HG02943 (cell line): Measurements from ENCODE around the gene AGAP1.

Experiments used
- ATAC-seq: cut with Tn5 transposase; IDR thresholded peaks from one replicate; pipeline ENCODE4 v1.9.1; 2021; ENCODE audit warnings: mild to moderate bottlenecking, low read depth, moderate library complexity; ENCODE audit not compliant: unreplicated experiment

The AGAP1 gene

GRCh38 chr2:235506997-235507615 is 13.3 kb downstream of the AGAP1 start:
- ATAC-seq: no peak

DNA sequence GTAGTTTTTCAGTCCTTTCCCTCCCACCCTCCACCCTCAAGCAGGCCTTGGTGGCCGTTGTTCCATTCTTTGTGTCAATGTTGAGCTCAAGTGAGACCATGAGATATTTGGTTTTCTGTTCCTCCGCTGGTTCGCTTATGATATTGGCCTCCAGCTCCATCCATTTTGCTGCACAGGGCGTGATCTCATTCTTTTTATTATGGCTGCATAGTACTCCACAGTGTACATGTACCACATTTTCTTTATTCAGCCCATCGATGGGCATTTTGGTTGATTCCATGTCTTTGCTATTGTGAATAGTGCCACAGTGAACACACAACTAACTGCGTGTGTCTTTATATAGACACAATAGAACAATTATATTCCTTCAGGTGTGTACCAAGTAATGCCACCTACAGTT is 14.1 kb downstream of the AGAP1 start:
- ATAC-seq: no peak

DNA sequence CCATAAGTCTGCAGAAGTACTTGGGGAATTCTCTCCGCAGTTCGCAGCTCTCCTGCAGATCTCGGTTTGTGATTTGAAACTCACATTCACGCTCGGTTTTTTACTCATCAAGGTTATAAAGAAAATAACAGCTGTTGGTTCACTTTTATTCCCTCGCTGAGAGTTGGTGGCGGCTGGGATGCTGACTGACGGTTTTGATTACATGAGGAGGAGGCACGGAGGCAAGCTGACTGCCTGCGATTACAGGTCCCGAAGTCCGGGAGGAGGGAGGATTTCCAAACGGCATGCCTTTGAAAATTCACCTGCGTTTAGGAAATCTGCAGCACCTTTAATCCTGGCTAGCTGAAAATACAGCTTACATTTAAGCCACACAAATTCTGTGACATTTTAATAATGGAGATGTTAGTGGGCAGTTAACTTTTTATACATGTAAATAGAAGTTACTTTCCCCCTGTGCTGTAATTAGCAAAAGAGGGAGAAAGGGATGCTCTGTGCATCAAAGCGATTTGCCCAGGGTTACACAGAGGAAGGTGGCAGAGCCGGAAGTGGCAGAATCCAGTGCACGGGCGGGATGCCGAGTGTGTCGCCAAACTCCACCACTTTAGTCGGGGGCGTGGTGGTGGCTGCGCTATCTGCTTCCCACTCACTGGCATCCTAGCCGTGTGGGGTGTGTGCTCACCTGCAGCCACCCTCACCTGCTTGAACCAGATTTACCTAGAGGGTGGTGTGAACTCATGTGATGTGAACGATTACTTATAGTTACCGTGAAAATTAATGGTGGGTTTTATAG is 14.7 kb downstream of the AGAP1 start:
- no peak for ATAC-seq

- ATAC-seq: no peak
Measured at GRCh38 chr2:235510318-235510717, 16.5 kb downstream of the AGAP1 start.

- no peak for ATAC-seq
Measured at GRCh38 chr2:235511187-235511661, 17.4 kb downstream of the AGAP1 start.

DNA sequence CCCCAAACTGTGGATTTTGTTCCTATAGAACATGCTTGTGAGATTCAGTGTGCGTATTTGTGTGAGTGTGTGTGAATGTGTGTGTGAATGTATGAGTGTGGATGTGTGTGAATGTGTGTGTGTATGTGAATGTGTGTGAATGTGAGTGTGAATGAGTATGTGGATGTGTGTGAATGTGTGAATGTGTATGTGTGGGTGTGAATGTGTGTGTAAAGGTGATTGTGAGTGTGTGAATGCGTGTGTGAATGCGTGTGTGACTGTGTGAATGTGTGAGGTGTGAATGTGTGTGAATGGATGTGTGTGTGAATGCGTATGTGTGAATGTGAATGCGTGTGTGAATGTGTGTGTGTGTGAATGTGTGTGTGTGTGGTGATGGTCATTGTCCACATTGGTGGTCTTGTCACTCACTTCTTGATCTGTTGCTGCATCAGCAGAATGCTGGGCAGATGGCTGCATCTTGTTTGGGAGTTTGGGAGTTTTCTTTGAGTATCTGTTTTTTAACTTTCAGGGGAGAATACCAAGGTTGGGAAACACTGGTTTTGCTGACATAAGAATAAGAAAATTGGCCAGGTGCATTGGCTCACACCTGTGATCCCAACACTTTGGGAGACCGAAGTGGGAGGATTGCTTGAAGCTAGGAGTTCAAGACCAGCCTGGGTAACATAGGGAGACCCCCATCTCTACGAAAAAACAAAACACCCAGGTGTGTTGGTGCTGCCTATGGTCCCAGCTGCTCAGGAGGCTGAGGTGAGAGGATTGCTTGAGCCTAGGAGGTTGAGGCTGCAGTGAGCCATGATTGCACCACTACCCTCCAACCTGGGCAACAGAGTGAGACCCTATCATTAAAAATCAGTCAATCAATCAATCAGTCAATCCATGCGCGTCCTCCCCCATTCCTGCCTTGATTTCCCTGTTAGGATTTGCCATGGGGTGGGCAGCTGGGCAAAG is 18.2 kb downstream of the AGAP1 start:
- ATAC-seq: no peak

GRCh38 chr2:235512699-235513053 is 18.8 kb downstream of the AGAP1 start:
- no peak for ATAC-seq

GRCh38 chr2:235513984-235514626 is 20.3 kb downstream of the AGAP1 start:
- ATAC-seq: no peak

GRCh38 chr2:235514627-235515363 is 21.0 kb downstream of the AGAP1 start:
- no peak for ATAC-seq

DNA sequence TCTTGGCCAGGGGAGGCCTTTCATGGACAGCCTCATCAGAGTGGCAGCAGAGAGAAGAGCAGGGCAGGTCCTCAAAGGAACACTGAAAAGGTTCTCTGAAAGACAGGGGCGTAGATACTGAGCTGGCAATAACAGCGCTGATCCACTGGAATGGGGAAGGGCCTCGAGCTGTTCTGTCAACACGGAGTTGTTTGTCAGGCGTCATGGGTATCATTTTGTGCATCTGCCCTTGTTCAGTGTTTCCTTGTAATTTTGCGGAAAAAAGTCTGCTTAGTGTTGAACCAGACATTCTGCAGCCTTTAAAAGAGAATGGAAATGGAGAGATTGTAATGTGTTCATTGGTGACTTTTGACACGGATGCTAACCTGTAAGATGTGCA is 21.5 kb downstream of the AGAP1 start:
- no peak for ATAC-seq

DNA sequence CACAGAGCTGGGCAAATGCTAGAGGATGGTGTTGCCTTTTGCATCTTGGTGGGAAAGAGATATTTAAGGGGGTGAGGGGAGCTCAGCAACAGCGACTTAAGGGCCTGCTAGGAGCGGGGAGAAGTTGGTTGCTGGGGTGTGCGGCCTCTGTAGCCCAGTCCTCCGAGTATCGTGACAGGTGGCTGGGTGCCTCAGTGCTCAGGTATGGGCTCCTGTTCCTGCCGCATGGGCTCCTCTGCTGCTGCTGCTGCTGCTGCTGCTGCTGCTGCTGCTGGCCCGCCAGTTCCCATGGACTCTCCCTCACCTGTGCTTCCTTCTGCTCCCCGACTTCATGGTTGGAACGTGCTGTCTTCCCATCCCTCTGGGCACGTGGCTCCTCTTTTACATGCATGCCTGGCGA is 22.0 kb downstream of the AGAP1 start:
- ATAC-seq: no peak

- ATAC-seq: no peak
Measured at GRCh38 chr2:235516257-235516656, 22.4 kb downstream of the AGAP1 start.

DNA sequence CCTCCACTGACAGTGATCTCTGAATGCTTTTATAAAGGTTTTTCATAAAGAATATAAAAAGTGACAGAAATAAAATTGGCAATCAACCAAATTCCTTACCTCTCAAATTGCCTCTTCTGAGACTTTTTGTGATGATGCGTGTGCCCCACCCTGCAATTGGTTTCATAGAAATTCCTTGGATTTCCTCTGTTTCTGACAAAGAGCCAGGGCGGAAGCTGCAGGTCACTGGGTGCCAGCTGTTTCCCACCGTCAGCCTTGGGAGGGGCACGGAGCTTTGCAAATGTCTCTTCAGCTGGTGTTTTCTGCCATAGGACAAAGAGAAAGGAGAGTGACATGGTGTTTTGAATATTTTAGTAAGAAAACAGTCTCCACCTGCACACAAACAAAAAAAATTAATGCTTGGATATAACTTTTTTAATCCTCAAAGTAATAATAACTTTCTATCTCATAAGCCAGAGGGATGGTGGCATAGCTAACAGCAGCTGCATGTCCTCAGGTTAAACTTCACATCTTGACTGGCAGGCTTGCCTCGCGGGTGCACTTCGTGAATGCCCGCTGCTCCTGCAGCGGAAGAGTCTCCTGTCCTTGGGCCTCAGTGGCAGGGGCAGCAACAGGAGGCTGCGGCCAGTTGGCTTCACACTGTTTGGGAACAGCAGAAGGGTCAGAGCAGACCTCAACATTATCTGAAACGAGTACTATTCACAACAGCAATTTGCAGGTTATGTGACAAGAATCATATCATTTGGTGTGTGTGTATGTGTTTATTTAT is 24.7 kb downstream of the AGAP1 start:
- no peak for ATAC-seq

DNA sequence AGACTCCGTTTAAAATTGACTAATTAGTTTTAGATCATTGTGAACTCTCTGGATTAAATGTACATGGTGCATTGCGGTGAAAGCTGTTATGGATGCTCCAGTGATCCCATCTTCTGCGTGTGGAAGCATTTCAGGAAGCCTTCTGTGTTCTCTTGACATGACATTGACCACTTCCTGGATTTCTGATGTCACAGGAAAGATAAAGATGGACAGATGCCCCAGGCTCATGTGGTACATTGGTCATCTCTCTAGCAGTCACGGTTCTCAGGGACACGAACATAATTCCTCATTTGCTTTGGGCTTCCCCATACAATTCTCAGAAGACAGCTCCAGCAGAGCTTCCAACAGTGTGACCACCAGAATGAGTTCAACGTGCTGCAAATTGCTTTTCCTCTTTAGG is 26.9 kb downstream of the AGAP1 start:
- ATAC-seq: no peak

DNA sequence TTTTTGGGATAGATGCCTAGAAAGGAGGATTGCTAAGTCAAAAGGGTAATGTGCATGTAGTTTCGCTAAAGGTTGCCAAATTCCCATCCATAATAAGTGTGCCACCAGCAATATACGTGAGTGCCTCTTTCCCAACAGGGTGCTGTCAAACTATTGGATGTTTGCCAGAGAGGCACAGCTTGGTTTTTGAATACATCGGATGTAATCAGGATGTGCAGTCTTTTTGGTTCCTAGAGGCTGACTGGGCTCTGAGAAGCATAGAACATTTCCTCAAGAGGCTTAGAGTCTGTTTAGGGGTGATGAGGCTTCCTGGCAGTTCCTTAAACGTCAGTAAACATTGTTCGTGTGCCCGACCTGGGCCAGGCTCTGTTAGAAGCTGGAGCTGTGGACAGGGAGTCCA is 28.0 kb downstream of the AGAP1 start:
- ATAC-seq: no peak

- no peak for ATAC-seq
Measured at GRCh38 chr2:235523021-235523420, 29.2 kb downstream of the AGAP1 start.

- ATAC-seq: no peak
Measured at GRCh38 chr2:235523486-235524150, 29.8 kb downstream of the AGAP1 start.

DNA sequence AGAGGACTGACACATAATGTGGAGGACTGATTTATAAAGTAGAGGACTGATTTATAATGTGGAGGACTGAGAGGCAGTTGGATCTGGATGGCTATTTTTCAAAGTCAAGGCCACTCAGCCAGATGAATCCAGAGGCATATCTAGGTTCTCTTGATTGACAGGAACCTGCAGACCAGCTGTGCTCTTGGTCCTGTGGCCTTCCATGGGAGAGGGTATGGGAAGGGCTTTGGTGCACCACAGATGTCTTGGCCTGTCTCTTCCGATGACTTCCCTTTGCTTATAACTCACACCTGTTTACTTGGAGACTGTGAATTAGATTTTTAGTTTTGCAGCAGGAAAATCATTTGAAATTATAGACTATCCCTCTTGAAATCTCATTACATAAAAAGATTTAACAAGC is 32.3 kb downstream of the AGAP1 start:
- no peak for ATAC-seq
